ENCODE results near the gene STK24.

Gene STK24

GRCh38 chr13:98473788-98474144 lies 103.1 kb downstream of the STK24 start:
- no peak for DNase-seq (ENCODE audit: low spot score)

GRCh38 chr13:98473135-98473787 lies 103.6 kb downstream of the STK24 start:
- no peak for DNase-seq (ENCODE audit: low spot score)

GRCh38 chr13:98471934-98472333 lies 105.0 kb downstream of the STK24 start:
- DNase-seq (ENCODE audit: low spot score): no peak

- no peak for DNase-seq (ENCODE audit: low spot score)
Measured at GRCh38 chr13:98470920-98471319, 106.0 kb downstream of the STK24 start.

- no peak for DNase-seq (ENCODE audit: low spot score)
Measured at GRCh38 chr13:98468929-98469328, 108.0 kb downstream of the STK24 start.

GRCh38 chr13:98468361-98468760 lies 108.5 kb downstream of the STK24 start:
- no peak for DNase-seq (ENCODE audit: low spot score)

- DNase-seq (ENCODE audit: low spot score): no peak
Measured at GRCh38 chr13:98467263-98467985, 109.5 kb downstream of the STK24 start.

- DNase-seq (ENCODE audit: low spot score): peak; percentile 77
Measured at GRCh38 chr13:98466634-98467236, 110.2 kb downstream of the STK24 start.

GRCh38 chr13:98462946-98463345 lies 114.0 kb downstream of the STK24 start:
- no peak for DNase-seq (ENCODE audit: low spot score)

GRCh38 chr13:98462241-98462882 lies 114.5 kb downstream of the STK24 start:
- DNase-seq (ENCODE audit: low spot score): no peak

- no peak for DNase-seq (ENCODE audit: low spot score)
Measured at GRCh38 chr13:98461486-98462240, 115.2 kb downstream of the STK24 start.

- DNase-seq (ENCODE audit: low spot score): no peak
Measured at GRCh38 chr13:98460516-98460915, 116.4 kb downstream of the STK24 start.

GRCh38 chr13:98459721-98460370 lies 117.1 kb downstream of the STK24 start:
- DNase-seq (ENCODE audit: low spot score): no peak

- DNase-seq (ENCODE audit: low spot score): no peak
Measured at GRCh38 chr13:98459171-98459681, 117.7 kb downstream of the STK24 start.

GRCh38 chr13:98458431-98458830 lies 118.5 kb downstream of the STK24 start:
- no peak for DNase-seq (ENCODE audit: low spot score)

- no peak for DNase-seq (ENCODE audit: low spot score)
Measured at GRCh38 chr13:98457053-98457452, 119.9 kb downstream of the STK24 start.

GRCh38 chr13:98456413-98456845 lies 120.5 kb downstream of the STK24 start:
- no peak for DNase-seq (ENCODE audit: low spot score)

- DNase-seq (ENCODE audit: low spot score): peak; percentile 65
Measured at GRCh38 chr13:98454389-98454881, 122.5 kb downstream of the STK24 start.

GRCh38 chr13:98452851-98453843 lies 123.8 kb downstream of the STK24 start:
- no peak for DNase-seq (ENCODE audit: low spot score)
